DMS 273 (cell line): Measurements from ENCODE around the gene TMEM9.
"Not testable (repeated sequence)": the region's sequence is repeated elsewhere in the genome, so short reads cannot be mapped to it uniquely, and the experiment has no call there.

Experiments used
- DNase-seq: peaks from one replicate; lab custom pipeline; 2025; ENCODE audit not compliant: unreplicated experiment; lab: John Stamatoyannopoulos, UW

TMEM9 gene

GRCh38 chr1:201173736-201174135 lies 19.5 kb upstream of the TMEM9 start:
- DNase-seq, result no peak

GRCh38 chr1:201172999-201173610 lies 18.8 kb upstream of the TMEM9 start:
- DNase-seq, result no peak

DNA sequence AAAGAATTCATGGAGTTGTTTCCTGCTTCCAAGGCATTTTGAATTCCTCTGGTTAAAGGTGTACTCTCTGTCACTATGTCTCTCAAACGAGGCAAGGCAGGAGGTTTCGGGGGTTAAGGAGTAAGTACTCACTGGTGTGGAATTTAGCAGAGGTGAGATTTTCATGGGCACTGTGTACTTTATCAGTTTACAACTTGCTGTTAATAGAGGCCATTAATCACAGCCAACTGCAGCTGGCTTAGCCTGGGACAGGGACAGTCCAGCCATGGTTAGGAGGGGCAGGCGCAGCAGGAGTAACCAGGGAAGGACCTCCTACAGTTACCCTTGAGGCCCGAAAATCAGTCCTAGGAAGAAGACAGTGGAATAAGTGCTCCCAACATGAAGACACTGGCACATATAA lies 18.1 kb upstream of the TMEM9 start:
- DNase-seq, result no peak

DNA sequence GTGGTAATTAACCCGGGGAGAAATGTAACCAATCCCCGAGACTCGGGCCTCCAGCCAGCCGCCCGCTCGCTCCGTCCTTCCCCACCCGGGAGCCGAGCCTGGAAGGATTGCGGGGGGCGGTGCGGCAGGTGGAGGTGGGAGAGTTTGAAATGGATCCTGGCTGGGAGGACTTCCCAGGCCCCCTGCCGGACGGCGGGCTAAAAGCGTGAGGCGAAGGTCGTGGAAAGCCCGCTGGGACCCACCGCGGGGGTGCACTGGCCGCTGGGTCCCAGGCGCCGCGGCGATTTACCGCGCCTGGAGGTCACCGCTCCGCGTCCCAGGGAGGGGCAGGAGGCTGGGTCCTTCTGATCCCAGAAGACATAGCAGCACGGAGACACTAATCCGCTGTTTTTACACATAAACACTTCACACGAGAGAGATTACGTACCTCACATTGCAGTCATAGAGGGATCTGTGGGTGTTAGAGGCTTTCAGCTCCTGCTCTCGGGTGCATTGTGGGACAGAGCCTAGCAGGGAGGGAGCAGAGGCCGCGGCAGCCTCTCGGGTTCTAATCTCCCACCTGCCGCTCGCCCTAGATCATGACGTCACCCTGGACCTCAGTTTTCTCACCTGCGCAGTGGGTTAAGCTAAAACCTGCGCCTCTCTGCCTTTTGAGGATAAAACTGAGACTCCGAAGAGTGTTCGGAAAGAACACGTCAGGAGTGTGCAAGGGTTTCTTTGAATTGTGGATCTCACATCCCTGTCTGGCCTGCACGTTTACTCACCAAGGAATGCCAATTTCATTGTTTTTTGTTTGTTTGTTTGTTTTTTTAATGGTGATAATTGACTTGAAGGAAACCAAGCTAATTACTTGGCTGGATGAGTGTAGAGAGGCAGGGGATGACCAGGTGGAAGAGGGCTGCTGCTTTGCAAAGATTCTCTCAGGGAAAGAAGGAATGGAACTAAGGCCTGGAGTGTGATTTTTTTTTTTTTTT lies 17.1 kb upstream of the TMEM9 start:
- peak; percentile 79 for DNase-seq

DNA sequence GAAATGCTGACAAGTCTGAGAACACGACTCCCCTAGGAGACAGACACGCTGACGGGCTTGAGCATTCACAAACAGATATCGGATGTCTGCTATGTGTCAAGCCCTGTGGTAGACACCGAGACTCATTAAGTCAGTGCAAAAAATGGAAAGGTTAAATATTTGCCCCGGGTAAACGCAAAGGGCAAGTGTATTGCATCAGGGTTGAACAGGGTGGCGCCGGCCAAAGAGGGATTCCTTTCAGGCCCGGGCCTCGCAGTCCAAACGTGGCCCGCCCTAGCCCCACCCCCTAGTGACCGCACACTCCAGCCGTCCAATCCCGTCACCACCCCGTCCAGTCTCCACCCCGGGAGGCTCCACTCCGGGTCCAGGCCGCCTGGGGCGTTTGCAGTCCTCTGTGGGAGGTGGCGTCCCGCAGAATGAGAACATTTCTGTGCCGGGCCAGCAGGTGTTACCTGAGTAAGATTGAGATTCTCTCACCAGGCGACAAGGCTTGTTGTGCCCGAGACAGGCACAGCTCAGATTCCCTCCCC lies 16.3 kb upstream of the TMEM9 start:
- DNase-seq, result peak; percentile 94

DNA sequence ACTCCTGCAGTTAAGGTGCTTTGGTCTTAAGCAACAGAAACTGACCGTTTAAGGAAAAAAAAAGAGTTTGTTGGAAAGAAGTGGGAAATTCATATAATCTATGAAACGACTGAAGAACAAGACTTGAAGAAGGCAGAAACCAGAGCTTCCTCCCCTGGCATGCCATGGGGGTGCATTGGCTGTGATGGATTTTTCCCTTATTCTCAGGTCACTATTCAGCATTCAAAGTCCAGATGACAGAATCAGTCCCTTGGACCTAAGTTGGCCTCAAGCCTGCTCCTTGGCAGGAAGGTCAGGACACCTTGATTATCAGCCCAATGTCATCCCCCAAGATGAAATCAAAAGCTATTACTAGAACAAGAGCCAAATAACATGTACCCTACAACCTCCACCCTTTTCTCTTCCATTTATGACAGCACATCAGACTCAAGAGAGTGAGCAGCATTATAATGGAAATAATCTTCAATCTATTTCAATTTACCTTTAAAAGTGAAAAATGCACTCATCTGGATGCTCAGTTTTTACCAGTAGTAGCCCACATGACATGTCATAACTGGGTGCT lies 15.8 kb upstream of the TMEM9 start:
- no peak for DNase-seq

DNA sequence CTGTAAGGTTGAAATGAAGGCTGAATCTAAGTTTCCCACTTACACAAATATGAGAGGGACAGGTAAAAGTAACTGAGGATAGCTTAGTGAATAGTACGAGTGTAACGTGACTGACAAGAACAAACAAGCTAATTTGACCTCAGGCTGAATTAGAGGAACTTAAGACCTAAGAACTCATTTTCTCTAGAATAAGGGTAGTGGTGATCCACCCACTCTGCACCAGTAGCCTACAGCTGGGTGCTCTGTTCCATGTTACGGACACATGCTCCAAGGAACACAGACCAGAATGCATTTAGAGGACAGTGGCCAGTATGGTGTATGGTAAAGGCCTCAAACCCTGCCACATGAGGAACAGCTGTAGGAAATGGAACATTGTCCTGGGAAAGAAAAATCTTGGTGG lies 14.9 kb upstream of the TMEM9 start:
- no peak for DNase-seq

DNA sequence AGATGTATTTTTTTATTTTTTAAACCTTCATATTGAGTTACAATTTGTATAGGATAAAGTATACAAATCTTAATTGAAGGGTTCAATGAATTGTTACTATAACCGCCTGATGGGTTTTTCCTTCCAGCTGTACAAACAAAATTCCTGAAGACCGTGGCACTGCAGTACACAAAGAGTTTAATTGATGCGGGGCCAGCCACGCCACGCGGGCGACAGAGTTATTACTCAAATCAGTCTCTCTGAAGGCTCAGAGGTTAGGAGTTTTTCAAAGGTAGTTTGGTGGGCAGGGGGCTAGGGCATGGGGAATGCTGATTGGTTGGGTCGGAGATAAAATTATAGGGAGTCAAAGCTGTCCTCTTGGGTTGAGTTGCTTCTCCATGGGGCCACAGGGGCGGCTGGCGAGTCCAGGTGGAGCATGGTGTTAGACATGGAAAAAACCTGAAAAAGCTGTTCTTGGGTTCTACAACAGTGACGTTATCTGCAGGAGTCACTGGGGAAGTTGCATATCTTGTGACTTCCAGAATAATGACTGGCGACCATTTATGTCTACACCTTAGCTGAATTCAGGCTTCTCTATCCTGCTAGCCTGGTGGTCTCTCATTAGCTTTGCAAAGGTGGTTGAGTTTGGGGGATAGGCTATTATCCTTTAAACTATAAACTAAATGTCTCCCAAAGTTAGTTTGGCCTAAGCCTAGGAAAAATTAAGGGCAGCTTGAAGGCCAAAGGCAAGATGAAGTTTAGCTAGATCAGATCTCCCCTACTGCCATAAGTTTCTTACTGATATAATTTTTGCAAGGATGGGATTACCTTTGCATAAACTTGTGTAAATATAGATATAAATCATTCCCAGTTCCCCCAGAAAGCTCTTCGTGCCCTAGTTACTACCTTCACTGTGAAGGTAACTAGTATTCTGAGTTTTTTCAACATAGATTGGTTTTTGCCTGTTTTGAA lies 13.0 kb upstream of the TMEM9 start:
- no peak for DNase-seq

DNA sequence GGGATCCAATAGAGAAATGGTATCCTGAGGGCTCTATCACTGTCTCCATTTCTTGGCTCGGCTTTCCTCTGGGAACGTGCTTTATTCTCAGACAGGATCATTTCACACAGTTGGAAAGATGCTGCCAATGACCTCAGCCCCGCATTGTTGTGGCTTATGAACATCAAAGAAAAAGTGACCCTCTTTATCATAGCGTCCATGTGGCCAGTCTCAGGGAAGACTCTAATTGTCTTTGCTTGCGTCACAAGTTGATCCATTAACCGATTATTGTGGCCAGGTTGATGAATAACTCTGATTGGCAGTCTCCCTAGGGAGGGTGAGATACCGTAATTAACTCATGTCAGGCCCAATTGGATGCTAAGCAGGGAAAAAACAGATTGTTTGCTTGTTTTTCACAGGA lies 10.4 kb upstream of the TMEM9 start:
- DNase-seq, result no peak

- DNase-seq, result no peak
Measured at GRCh38 chr1:201163707-201164106, 9.4 kb upstream of the TMEM9 start.

DNA sequence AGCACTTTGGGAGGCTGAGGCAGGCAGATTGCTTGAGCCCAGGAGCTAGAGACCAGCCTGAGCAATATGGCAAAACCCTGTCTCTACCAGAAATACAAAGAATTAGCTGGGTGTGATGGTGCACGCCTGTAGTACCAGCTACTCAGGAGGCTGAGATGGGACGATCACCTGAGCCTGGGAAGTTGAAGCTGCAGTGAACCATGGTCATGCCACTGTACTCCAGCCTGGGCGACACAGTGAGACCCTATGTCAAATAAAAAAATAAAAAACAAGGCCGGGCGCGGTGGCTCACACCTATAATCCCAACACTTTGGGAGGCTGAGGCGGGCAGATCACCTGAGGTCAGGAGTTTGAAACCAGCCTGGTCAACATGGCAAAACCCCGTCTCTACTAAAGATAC lies 8.8 kb upstream of the TMEM9 start:
- DNase-seq, result not testable (repeated sequence)

DNA sequence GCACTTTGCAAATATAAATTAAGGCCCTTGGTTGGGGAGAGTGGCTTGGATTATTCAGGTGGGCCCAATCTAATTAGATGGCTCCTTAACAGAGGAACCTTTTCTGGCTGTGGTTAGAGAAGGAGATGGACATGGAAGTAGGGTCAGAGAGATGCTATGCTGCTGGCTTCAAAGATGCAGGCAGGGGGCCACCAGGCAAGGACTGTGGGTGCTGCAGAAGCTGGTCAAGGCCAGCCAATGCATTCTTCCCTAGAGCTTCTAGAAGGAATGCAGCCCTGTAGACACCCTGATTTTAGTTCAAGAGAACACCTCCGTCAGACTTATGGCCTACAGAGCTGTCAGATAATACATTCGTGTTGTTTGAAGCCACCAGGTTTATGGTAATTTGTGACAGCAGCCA lies 3.7 kb upstream of the TMEM9 start:
- no peak for DNase-seq

- no peak for DNase-seq
Measured at GRCh38 chr1:201156819-201157218, 2.5 kb upstream of the TMEM9 start.

- DNase-seq, result no peak
Measured at GRCh38 chr1:201156346-201156745, 2.1 kb upstream of the TMEM9 start.

DNA sequence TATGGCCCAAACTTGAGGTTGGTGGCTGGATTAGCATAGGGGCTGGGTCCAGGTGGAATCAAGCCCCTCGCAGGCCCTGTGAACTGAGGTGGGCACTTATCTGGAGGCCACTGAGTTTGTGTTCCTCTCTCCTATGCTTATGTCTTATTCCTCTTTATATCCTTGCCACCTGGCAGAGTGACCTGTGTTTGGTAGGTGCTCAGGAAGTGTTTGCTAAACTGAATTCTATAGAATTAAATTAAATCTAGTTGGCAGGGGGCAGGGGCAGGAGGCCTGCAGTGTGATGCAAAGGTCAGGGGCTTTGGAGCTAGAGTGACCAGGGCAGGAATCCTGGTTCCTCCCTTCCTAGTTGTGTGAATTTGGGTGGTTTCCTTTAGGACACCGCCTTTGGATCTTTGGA lies 1.1 kb upstream of the TMEM9 start:
- DNase-seq, result no peak

GRCh38 chr1:201153474-201154388 lies 543 bp downstream of the TMEM9 start:
- peak; percentile 85 for DNase-seq

DNA sequence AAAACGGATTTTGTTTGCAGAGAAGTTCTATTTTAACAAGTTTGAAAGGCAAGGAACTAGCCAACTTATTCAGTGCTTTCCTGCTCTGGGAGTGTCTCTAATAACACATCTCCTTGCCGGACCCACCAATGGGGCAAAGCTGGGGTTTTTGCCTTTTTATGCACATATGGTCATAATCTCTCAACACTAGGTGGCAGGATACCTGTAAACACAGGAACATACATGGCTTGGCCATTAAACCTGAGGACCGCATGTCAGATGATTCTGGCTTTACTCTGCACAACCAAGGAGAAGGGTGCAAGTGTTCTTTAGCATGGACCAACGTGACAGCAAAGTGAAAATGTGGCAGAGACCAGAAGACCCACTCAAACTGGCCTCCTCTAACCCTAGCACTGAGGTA lies 4.9 kb downstream of the TMEM9 start:
- DNase-seq, result peak; percentile 71

- DNase-seq, result no peak
Measured at GRCh38 chr1:201147396-201148015, 6.8 kb downstream of the TMEM9 start.
